MM.1S (cell line): Measurements from ENCODE around the gene MCIDAS.

ENCODE experiments used
- EZH2 ChIP-seq: fragments of 300-600 bp; sonication (generic); optimal IDR thresholded peaks from 2 replicates; pipeline ENCODE3; 2017; ENCODE audit warnings: low read depth, mild to moderate bottlenecking, antibody characterized with exemption, low read length, mixed read lengths
- EZH2phosphoT487 ChIP-seq: fragments of 300-600 bp; sonication (generic); IDR thresholded peaks from 2 replicates; pipeline ENCODE4 v1.6.1; 2018; ENCODE audit warnings: antibody characterized with exemption, low read length
- TF ChIP-seq, protein P1 (sequence below): fragments of 300-600 bp; sonication (generic); IDR thresholded peaks from 2 replicates; pipeline ENCODE4 v1.5.1; 2016; ENCODE audit warnings: antibody characterized with exemption, low read length, mixed read lengths

DNA sequence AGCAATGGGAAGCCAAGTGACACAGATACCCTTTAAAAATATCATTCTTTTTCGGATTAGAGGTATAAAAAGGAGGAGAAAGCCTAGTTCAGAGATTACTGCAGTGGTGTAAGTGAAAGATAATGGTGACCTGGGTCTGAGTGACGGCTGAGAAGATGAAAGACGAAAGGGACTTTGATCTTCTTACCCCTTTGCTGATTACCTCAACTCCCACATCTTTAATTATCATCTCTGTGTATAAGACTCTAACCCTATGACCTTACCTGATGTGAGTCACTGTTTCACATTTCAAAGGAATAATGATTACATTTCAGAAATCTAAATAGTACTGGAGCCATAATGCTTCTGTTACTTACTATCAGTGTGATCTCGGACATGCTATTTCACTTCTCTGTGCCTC, 27.7 kb upstream of the MCIDAS start:
- TF ChIP-seq, protein P1, sequence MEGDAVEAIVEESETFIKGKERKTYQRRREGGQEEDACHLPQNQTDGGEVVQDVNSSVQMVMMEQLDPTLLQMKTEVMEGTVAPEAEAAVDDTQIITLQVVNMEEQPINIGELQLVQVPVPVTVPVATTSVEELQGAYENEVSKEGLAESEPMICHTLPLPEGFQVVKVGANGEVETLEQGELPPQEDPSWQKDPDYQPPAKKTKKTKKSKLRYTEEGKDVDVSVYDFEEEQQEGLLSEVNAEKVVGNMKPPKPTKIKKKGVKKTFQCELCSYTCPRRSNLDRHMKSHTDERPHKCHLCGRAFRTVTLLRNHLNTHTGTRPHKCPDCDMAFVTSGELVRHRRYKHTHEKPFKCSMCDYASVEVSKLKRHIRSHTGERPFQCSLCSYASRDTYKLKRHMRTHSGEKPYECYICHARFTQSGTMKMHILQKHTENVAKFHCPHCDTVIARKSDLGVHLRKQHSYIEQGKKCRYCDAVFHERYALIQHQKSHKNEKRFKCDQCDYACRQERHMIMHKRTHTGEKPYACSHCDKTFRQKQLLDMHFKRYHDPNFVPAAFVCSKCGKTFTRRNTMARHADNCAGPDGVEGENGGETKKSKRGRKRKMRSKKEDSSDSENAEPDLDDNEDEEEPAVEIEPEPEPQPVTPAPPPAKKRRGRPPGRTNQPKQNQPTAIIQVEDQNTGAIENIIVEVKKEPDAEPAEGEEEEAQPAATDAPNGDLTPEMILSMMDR = no peak
- TF ChIP-seq EZH2 = no peak
- TF ChIP-seq EZH2phosphoT487 = no peak
